ENCODE measurements around the gene ADD1.

ADD1 gene

DNA sequence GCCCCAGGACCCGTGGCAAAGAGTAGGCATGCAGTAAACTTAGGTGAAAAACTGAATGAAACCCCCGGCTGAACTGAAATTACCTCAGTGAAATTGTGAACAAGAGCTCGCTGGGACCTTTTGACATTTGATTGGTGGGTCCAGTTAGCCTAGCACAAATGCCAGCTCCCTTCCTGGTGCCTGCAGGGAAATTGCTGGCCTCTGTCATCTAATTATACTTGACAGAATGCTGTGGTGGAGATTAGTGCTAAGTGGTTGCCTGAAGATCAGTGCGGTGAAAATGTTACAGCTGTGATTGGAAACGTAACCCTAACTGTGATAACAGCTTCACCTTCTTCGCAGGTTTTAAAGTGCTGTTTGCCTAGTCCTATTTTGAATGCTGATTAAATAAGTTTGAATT, 43.0 kb downstream of the ADD1 start:
- Histone ChIP-seq H3K27me3 (ENCODE audit: insufficient read depth, low read depth, severe bottlenecking) (no peaks in the 10 kb centered on the region), H3K27ac (peak overlapping the region; percentile 90), H3K36me3 (peaks cover 60% of the 10 kb centered on the region), H3K9me3 (ENCODE audit: severe bottlenecking) (no peaks in the 10 kb centered on the region), H3K4me3 (ENCODE audit: low read depth, low read length) (peak overlapping the region; percentile 19)
- DNase-seq = peak; percentile 75
- TF ChIP-seq, protein P1, sequence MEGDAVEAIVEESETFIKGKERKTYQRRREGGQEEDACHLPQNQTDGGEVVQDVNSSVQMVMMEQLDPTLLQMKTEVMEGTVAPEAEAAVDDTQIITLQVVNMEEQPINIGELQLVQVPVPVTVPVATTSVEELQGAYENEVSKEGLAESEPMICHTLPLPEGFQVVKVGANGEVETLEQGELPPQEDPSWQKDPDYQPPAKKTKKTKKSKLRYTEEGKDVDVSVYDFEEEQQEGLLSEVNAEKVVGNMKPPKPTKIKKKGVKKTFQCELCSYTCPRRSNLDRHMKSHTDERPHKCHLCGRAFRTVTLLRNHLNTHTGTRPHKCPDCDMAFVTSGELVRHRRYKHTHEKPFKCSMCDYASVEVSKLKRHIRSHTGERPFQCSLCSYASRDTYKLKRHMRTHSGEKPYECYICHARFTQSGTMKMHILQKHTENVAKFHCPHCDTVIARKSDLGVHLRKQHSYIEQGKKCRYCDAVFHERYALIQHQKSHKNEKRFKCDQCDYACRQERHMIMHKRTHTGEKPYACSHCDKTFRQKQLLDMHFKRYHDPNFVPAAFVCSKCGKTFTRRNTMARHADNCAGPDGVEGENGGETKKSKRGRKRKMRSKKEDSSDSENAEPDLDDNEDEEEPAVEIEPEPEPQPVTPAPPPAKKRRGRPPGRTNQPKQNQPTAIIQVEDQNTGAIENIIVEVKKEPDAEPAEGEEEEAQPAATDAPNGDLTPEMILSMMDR (IDR thresholded peaks at IDR 0.05; ENCODE audit: low read depth, low read length) = no peak

DNA sequence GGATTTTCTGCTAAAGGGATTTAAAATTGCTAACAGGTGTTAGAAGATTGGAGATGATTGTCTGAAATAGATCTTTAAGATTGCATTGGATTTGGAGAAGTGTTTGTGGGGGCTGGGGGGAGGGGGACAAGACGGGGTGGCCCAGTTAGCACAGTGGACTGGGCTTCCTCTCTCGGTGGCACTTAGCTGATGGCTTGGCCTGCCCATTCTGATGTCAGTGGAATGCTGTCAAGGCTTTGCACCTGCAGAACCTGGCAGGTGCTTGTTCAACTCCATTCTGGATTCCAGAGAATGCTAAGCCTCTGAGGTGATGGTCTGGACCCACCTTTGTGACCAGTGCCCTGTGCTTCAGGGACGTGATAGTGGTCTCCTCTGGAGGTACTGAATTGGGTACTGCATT, 43.7 kb downstream of the ADD1 start:
- TF ChIP-seq, protein P1 (IDR thresholded peaks at IDR 0.05; ENCODE audit: low read depth, low read length) = no peak
- Histone ChIP-seq H3K4me3 (ENCODE audit: low read depth, low read length) (no peak overlapping the region), H3K27ac (peak overlapping the region; percentile 90), H3K27me3 (ENCODE audit: insufficient read depth, low read depth, severe bottlenecking) (no peaks in the 10 kb centered on the region), H3K9me3 (ENCODE audit: severe bottlenecking) (no peaks in the 10 kb centered on the region), H3K36me3 (peaks cover 53% of the 10 kb centered on the region)
- peak; percentile 72 for DNase-seq

DNA sequence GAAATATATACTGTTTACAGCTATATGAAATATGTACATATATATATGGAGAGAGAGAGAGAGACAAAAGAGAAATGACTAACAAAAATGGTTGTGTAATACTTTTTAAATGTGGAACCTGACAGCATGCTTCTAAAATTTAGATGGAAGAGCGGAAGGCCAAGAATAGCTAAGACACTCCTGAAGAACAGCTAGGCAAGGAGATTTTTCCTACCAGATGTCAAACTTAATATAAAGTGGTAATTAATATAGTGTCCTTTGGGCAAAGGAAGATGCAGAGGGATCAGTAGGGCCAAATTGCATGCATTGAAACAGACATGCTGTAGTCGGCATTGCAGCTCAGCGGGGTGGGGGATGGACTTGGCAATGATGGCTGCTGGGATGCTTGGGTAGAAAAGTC, 45.2 kb downstream of the ADD1 start:
- H3K27me3 ChIP-seq (ENCODE audit: insufficient read depth, low read depth, severe bottlenecking) = no peaks in the 10 kb centered on the region
- peaks cover 48% of the 10 kb centered on the region for H3K36me3 ChIP-seq
- no peak overlapping the region for H3K4me3 ChIP-seq (ENCODE audit: low read depth, low read length)
- no peak for DNase-seq
- H3K9me3 ChIP-seq (ENCODE audit: severe bottlenecking) = no peaks in the 10 kb centered on the region
- H3K27ac ChIP-seq = no peak overlapping the region
- TF ChIP-seq, protein P1 (IDR thresholded peaks at IDR 0.05; ENCODE audit: low read depth, low read length) = no peak

DNA sequence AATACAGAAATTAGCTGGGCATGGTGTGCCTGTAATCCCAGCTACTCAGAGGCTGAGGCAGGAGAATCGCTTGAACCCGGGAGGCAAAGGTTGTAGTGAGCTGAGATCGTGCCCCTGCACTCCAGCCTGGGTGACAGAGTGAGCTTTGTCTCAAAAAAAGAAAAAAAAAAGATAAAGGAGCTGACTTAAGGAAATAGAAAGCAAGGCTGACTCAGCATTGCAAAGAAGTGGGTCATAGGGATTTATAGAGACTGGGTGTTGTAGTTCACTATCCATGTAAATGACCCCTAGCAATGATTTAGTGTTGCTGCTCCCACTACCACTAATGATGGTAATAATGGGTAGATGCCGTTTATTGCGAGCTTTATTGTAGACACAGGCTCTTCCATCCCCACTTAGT, 47.6 kb downstream of the ADD1 start:
- Histone ChIP-seq H3K36me3 (peaks cover 52% of the 10 kb centered on the region), H3K27ac (peak overlapping the region; percentile 80), H3K27me3 (ENCODE audit: insufficient read depth, low read depth, severe bottlenecking) (no peaks in the 10 kb centered on the region), H3K4me3 (ENCODE audit: low read depth, low read length) (no peak overlapping the region), H3K9me3 (ENCODE audit: severe bottlenecking) (no peaks in the 10 kb centered on the region)
- no peak for DNase-seq
- TF ChIP-seq, protein P1 (IDR thresholded peaks at IDR 0.05; ENCODE audit: low read depth, low read length) = no peak

DNA sequence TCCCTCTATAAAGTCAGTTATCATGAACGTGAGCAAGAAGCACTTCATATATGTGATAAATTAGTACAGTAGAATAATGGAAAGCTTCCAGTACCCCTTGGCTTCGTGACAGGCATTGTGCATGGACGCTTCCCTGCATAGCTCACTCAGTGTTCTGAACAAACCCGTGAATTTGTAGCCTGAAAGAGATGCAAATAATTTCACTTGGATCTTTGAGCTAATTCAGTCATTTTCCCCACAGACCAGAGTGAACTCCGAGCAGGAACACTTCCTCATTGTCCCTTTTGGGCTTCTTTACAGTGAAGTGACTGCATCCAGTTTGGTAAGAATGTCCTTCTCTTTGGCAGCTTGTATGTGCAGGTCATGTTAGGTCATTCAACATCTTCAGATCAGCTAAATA, 50.1 kb downstream of the ADD1 start:
- H3K4me3 ChIP-seq (ENCODE audit: low read depth, low read length) = no peak overlapping the region

DNA sequence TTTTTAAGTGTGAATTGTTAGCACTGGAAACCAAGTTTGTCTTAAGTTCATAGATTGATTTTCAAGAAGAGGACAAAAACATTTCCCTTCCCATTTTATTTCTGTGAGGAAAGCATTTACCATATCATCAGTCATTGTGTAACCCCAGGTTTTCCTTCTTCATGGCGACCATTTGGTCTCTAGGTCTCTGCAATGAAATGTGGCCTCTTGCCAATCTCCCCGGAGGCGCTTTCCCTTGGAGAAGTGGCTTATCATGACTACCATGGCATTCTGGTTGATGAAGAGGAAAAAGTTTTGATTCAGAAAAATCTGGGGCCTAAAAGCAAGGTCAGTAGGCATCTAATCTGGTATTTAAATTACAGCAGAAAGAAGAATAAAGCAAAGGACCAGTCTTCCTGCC, 54.4 kb downstream of the ADD1 start:
- Histone ChIP-seq H3K9me3 (ENCODE audit: severe bottlenecking) (no peaks in the 10 kb centered on the region), H3K36me3 (peaks cover 94% of the 10 kb centered on the region), H3K27me3 (ENCODE audit: insufficient read depth, low read depth, severe bottlenecking) (no peaks in the 10 kb centered on the region), H3K4me3 (ENCODE audit: low read depth, low read length) (no peak overlapping the region), H3K27ac (peak overlapping the region; percentile 29; the same call in 1 of the 2 replicates)
- DNase-seq = no peak
- TF ChIP-seq, protein P1 (IDR thresholded peaks at IDR 0.05; ENCODE audit: low read depth, low read length) = no peak

More for the DNA sequence above, 50.1 kb downstream of the ADD1 start:
- Histone ChIP-seq H3K9me3 (ENCODE audit: severe bottlenecking) (no peaks in the 10 kb centered on the region), H3K36me3 (peaks cover 63% of the 10 kb centered on the region), H3K27ac (peak overlapping the region; percentile 5; the same call in 1 of the 2 replicates), H3K27me3 (ENCODE audit: insufficient read depth, low read depth, severe bottlenecking) (no peaks in the 10 kb centered on the region)
- TF ChIP-seq, protein P1 (IDR thresholded peaks at IDR 0.05; ENCODE audit: low read depth, low read length) = no peak
- DNase-seq = no peak
